CD4-positive, alpha-beta T cell (primary cell): ENCODE results near the gene KCNH4. TPM values are rescaled to one million over a fixed set of nuclear protein-coding genes. Genes with fewer than 3 reads are reported as not detected.

Source experiments
- ATAC-seq: fragments of 200-7000 bp; cut with Tn5 transposase; one replicate; pipeline ENCODE4 v1.10.0; 2022; ENCODE audit warnings: mild to moderate bottlenecking; ENCODE audit not compliant: poor library complexity
- CTCF ChIA-PET: fragments of 350-600 bp; sonication (Branson Sonifier 250); formaldehyde crosslinking; loops from one replicate; lab custom pipeline; 2021; ENCODE audit warnings: antibody characterized with exemption, inconsistent platforms; lab: Charles Lee
- POLR2A ChIA-PET: fragments of 350-600 bp; sonication (Branson Sonifier 250); formaldehyde crosslinking; loops from one replicate; lab custom pipeline; 2021; ENCODE audit warnings: antibody characterized with exemption, inconsistent platforms; lab: Charles Lee
- DNase-seq, 14 experiments: peaks; one replicate each; pipeline ENCODE4 v3.0.0-alpha.2; 2013 to 2020; ENCODE audit warnings: mixed read lengths in 2 of 14
- H3K27ac ChIP-seq, 2 donors: one replicate each; pipeline versions ENCODE4 v1.5.1 to v1.7.0; 2013; ENCODE audit warnings: low read length in 2 of 2, low read depth in 1 of 2, mild to moderate bottlenecking in 1 of 2
- H3K27me3 ChIP-seq, 2 experiments: 1 replicate in 1 of 2; 2 replicates in 1 of 2; pipeline versions ENCODE4 v1.6.1 to v1.7.0; 2013; ENCODE audit warnings: low read length in 2 of 2, control low read depth in 1 of 2, mild to moderate bottlenecking in 1 of 2, moderate library complexity in 1 of 2; ENCODE audit not compliant: insufficient read depth in 2 of 2, control insufficient read depth in 1 of 2
- H3K36me3 ChIP-seq: one replicate; pipeline ENCODE4 v1.6.1; 2013; ENCODE audit warnings: low read length, control low read depth; ENCODE audit not compliant: insufficient read depth
- H3K4me1 ChIP-seq: one replicate; pipeline ENCODE4 v1.6.1; 2013; ENCODE audit warnings: low read length, control low read depth; ENCODE audit not compliant: insufficient read depth
- H3K4me3 ChIP-seq: one replicate; pipeline ENCODE4 v1.5.1; 2013; ENCODE audit warnings: mild to moderate bottlenecking, low read length, moderate library complexity
- H3K9me3 ChIP-seq, 2 experiments: 1 replicate in 1 of 2; 2 replicates in 1 of 2; pipeline versions ENCODE4 v1.6.1 to v1.7.0; 2013; ENCODE audit warnings: low read length in 2 of 2, mild to moderate bottlenecking in 2 of 2, control low read depth in 1 of 2, moderate library complexity in 1 of 2; ENCODE audit not compliant: control insufficient read depth in 1 of 2, insufficient read depth in 1 of 2
- H3K27ac Mint-ChIP-seq: one replicate; pipeline ENCODE4 v1.8.0; 2020; ENCODE audit warnings: mixed read lengths
- H3K27me3 Mint-ChIP-seq: one replicate; pipeline ENCODE4 v1.8.0; 2021; ENCODE audit warnings: mixed read lengths
- H3K36me3 Mint-ChIP-seq: one replicate; pipeline ENCODE4 v1.8.0; 2021; ENCODE audit warnings: low read depth, mixed read lengths
- H3K4me1 Mint-ChIP-seq: one replicate; pipeline ENCODE4 v1.8.0; 2021; ENCODE audit warnings: low read depth, mixed read lengths
- H3K4me3 Mint-ChIP-seq: one replicate; pipeline ENCODE4 v1.8.0; 2020; ENCODE audit warnings: mild to moderate bottlenecking, mixed read lengths
- H3K9me3 Mint-ChIP-seq: one replicate; pipeline ENCODE4 v1.8.0; 2020; ENCODE audit warnings: mixed read lengths
- CTCF ChIP-seq: fragments of 200-600 bp; IDR thresholded peaks from one replicate; pipeline ENCODE4 v1.8.0; 2022; ENCODE audit warnings: antibody characterized with exemption, mild to moderate bottlenecking
- intact Hi-C, 2 experiments: fragments of 100-400 bp; cut with DNase I in 1 of 2; cut with micrococcal nuclease in 1 of 2; formaldehyde crosslinking; loops; one replicate each; pipeline versions ENCODE4 v1.15.1 to v1.9.0; 2023 to 2025; cut with DNase I, micrococcal nuclease
- total RNA-seq, 174 experiments: library from RNA in 2 of 174; stranded (reverse) in 2 of 174; gene quantifications; one replicate each; pipeline ENCODE4 v1.2.3 and lab custom pipeline; 2021 to 2026

The KCNH4 gene
- total RNA-seq, 2 experiments from 2014 or later = 0.17 to 0.25 TPM

GRCh38 chr17:42184713-42185620 is 4.0 kb upstream of the KCNH4 start, which contains the start of gene HCRT:
TSS of gene HCRT (minus strand) at chr17:42185452. CDS start at chr17:42185365, 87 bp downstream.
- TF ChIP-seq CTCF = no peak
- Histone ChIP-seq H3K4me1 (peaks cover 45% of the 10 kb centered on the region), H3K27me3 (peaks cover 0 to 12% of the 10 kb centered on the region in 2 experiments), H3K9me3 (peaks cover 0 to 8% of the 10 kb centered on the region in 2 experiments), H3K27ac (peak within 1 kb of the TSS; percentile 17 to 75), H3K36me3 (no peaks in the 10 kb centered on the region), H3K4me3 (peak within 1 kb of the TSS; percentile 87)
- Mint-ChIP-seq H3K27me3 (peaks cover 21% of the 10 kb centered on the region), H3K27ac (peak within 1 kb of the TSS; percentile 79), H3K4me1 (peaks cover 31% of the 10 kb centered on the region), H3K4me3 (peak within 1 kb of the TSS; percentile 85), H3K36me3 (no peaks in the 10 kb centered on the region), H3K9me3 (no peaks in the 10 kb centered on the region)
- ATAC-seq (no peak), DNase-seq (peak in 3 of 14 experiments; percentile 16 to 51 (median 46))
- CTCF ChIA-PET = interaction anchor here (2.4 kb wide), 1 partner anchor 10 kb away, joined by 12 read pairs; the partner anchor contains the start of gene GHDC
- intact Hi-C loops = no loop called here
- POLR2A ChIA-PET = interaction anchor here (1.2 to 2.5 kb wide), 3 partner anchors 9 to 204 kb away, joined by 4 to 15 read pairs (median 6); partner anchors contain the start of genes GHDC and STAT3

GRCh38 chr17:42183741-42184711 is 3.1 kb upstream of the KCNH4 start:
- POLR2A ChIA-PET = interaction anchor here (0.9 to 2.5 kb wide), 4 partner anchors 10 to 217 kb away, joined by 3 to 15 read pairs (median 5); partner anchors contain the start of genes CNP, GHDC and STAT3
- peak overlapping the region; percentile 79 for H3K27ac Mint-ChIP-seq
- CTCF ChIA-PET = interaction anchor here (1.1 to 2.4 kb wide), 2 partner anchors 11 to 38 kb away, joined by 4 to 12 read pairs; partner anchors contain the start of gene GHDC
- no peaks in the 10 kb centered on the region for H3K9me3 Mint-ChIP-seq
- peaks cover 53% of the 10 kb centered on the region for H3K4me1 ChIP-seq
- H3K36me3 Mint-ChIP-seq = no peaks in the 10 kb centered on the region
- peak overlapping the region; percentile 86 for H3K4me3 Mint-ChIP-seq
- intact Hi-C loops = loop anchor here in 1 of 2 experiments (2.0 kb wide), 1 partner anchor 29 kb away; the partner anchor contains the start of gene RAB5C
- peak overlapping the region; percentile 73 to 75 for H3K27ac ChIP-seq
- H3K27me3 ChIP-seq = peaks cover 0 to 14% of the 10 kb centered on the region in 2 experiments
- H3K4me1 Mint-ChIP-seq = peaks cover 39% of the 10 kb centered on the region
- peaks cover 0 to 12% of the 10 kb centered on the region in 2 experiments for H3K9me3 ChIP-seq
- peak; percentile 39 to 90 (median 68) for DNase-seq
- ATAC-seq = peak; percentile 63
- peak overlapping the region; percentile 87 for H3K4me3 ChIP-seq
- TF ChIP-seq CTCF = peak; percentile 68
- H3K36me3 ChIP-seq = no peaks in the 10 kb centered on the region
- H3K27me3 Mint-ChIP-seq = peaks cover 30% of the 10 kb centered on the region
